ENCODE measurements around the gene RADIL. TPM values are rescaled to one million over a fixed set of nuclear protein-coding genes. Genes with fewer than 3 reads are reported as not detected.

Gene RADIL
- total and polyA plus RNA-seq, 9 of the 15 experiments (the other 6 are each of a cell fraction or from before 2014, with no cell fraction given): 0.06 to 8.1 (median 1.9) TPM; not detected in 1

DNA sequence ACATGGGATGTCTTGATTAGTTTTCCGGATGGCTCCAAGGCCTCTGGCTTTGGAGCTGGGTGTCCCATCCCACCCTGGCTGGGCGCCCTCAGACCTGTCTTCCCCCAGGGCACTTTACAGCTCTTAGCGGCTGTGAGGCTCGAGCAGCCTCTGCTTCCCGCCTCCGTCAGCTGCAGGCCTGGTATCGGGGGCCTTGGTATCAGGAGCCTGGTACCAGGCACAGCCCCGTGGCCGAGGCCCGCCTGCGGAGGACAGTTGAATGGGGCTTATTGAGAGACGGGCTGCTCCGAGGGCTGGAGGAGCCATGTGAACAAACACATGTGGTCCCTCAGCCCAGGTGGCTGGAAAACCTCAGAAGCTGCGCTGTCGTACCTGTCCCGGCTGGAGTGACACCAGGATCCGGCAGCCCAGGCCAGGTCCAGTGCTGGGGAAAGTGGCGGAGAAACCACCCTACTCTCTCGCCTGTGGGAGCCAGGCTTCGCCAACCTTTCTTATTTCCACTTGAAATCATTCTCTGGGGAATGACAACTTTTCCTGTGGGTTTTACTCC is 132.0 kb downstream of the RADIL start:
- Histone ChIP-seq H4K20me1 (replicated peaks; ENCODE audit: control insufficient read depth, insufficient read depth, low read length) (peaks cover 18% of the 10 kb centered on the region), H3K36me3 (ENCODE audit: control insufficient read depth, insufficient read depth, low read length) (peaks cover 65% of the 10 kb centered on the region; the same call in 2 of the 3 replicates), H3K79me2 (ENCODE audit: control insufficient read depth, insufficient read depth, low read length) (peaks cover 38% of the 10 kb centered on the region), H3K4me2 (ENCODE audit: insufficient read depth, low read length) (no peak overlapping the region), H2AFZ (ENCODE audit: low read depth, low read length) (no peak overlapping the region), H3K27me3 (ENCODE audit: control insufficient read depth in 2 of 2, insufficient read depth in 2 of 2, low read length in 2 of 2) (no peaks in the 10 kb centered on the region), H3K4me1 (replicated peaks in 1 of 2; ENCODE audit: control insufficient read depth in 2 of 2, insufficient read depth in 2 of 2, low read length in 2 of 2) (peaks cover 0 to 31% of the 10 kb centered on the region in 2 experiments; a peak in 2 of 5 replicates), H3K9ac (ENCODE audit: insufficient read depth in 1 of 2, low read depth in 2 of 2, low read length in 2 of 2) (peak overlapping the region in 1 of 2 experiments; percentile 31; a peak in 1 of 4 replicates), H3K4me3 (no peak overlapping the region), H3K9me1 (ENCODE audit: control insufficient read depth, insufficient read depth, low read length) (peaks cover 3% of the 10 kb centered on the region), H3K27ac (ENCODE audit: extremely low read depth, low read depth, low read length) (no peak overlapping the region), H3K9me3 (replicated peaks; ENCODE audit: control insufficient read depth, insufficient read depth, low read depth, low read length) (no peaks in the 10 kb centered on the region)
- in situ Hi-C loops (cut with MboI): no loop called here
- ChIA-PET POLR2A (interaction anchor here (0.9 kb wide), 1 partner anchor 12 kb away, joined by 3 read pairs; no protein-coding TSS in a partner anchor), CTCF (ENCODE audit: low intra/inter-chr PET ratio) (interaction anchor here (1.1 kb wide), 1 partner anchor 141 kb away, joined by 3 read pairs; no protein-coding TSS in a partner anchor)
- intact Hi-C loops (cut with micrococcal nuclease): no loop called here
- TF ChIP-seq, protein P1, sequence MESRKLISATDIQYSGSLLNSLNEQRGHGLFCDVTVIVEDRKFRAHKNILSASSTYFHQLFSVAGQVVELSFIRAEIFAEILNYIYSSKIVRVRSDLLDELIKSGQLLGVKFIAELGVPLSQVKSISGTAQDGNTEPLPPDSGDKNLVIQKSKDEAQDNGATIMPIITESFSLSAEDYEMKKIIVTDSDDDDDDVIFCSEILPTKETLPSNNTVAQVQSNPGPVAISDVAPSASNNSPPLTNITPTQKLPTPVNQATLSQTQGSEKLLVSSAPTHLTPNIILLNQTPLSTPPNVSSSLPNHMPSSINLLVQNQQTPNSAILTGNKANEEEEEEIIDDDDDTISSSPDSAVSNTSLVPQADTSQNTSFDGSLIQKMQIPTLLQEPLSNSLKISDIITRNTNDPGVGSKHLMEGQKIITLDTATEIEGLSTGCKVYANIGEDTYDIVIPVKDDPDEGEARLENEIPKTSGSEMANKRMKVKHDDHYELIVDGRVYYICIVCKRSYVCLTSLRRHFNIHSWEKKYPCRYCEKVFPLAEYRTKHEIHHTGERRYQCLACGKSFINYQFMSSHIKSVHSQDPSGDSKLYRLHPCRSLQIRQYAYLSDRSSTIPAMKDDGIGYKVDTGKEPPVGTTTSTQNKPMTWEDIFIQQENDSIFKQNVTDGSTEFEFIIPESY (CRISPR knock-in tag; IDR thresholded peaks at IDR 0.05): peak; percentile 29; the same call in 1 of the 2 replicates
- TF ChIP-seq KAT8 (IDR thresholded peaks at IDR 0.05; ENCODE audit: low read depth) (no peak), RBM22 (IDR thresholded peaks at IDR 0.05; ENCODE audit: low read depth, low read length, poor library complexity, severe bottlenecking) (peak; percentile 62)
- no TSS peak for BruUV-seq (replicated peaks)
- 91% methylated on average over 19 of the region's 20 CpGs for WGBS (ENCODE audit: insufficient coverage, low coverage, missing lambda C conversion rate)
- ATAC-seq (no peak), FAIRE-seq (no peak), DNase-seq (ENCODE audit: extremely low read depth in 1 of 4, low spot score in 3 of 4) (no peak)
